Naive thymus-derived CD4-positive, alpha-beta T cell (primary cell): ENCODE data around the gene ACTR1B. TPM values are rescaled to one million over a fixed set of nuclear protein-coding genes. Genes with fewer than 3 reads are reported as not detected.
A peak's percentile ranks its signal among the peaks of the same experiment; 100 is the strongest.

Experiments used
- ATAC-seq: fragments of 150-1000 bp; cut with Tn5 transposase; 2 replicates; pipeline ENCODE4 v1.10.0; 2021; ENCODE audit warnings: mild to moderate bottlenecking, moderate library complexity
- CTCF ChIA-PET: fragments of 350-600 bp; sonication (Branson Sonifier 250); formaldehyde crosslinking; loops from one replicate; lab custom pipeline; 2021; ENCODE audit warnings: antibody characterized with exemption; lab: Charles Lee
- POLR2A ChIA-PET: fragments of 350-600 bp; sonication (Branson Sonifier 250); formaldehyde crosslinking; loops from one replicate; lab custom pipeline; 2021; ENCODE audit warnings: antibody characterized with exemption, inconsistent platforms; lab: Charles Lee
- DNase-seq, 9 donors: peaks; one replicate each; pipeline versions ENCODE4 v3.0.0 to v3.0.0-alpha.2; 2020 to 2022; ENCODE audit warnings: mixed read lengths in 1 of 9
- H3K27ac ChIP-seq: one replicate; pipeline ENCODE4 v1.7.0; 2013; ENCODE audit warnings: mild to moderate bottlenecking, low read depth, low read length, moderate library complexity
- H3K27me3 ChIP-seq, 2 donors: one replicate each; pipeline ENCODE4 v1.7.0; 2013; ENCODE audit warnings: low read length in 2 of 2, mild to moderate bottlenecking in 2 of 2, moderate library complexity in 2 of 2; ENCODE audit not compliant: control insufficient read depth in 2 of 2, insufficient read depth in 2 of 2
- H3K36me3 ChIP-seq, 3 experiments: 1 replicate in 2 of 3; 2 replicates in 1 of 3; pipeline ENCODE4 v1.7.0; 2013; ENCODE audit warnings: low read length in 3 of 3, mild to moderate bottlenecking in 3 of 3, moderate library complexity in 1 of 3; ENCODE audit not compliant: insufficient read depth in 3 of 3, control insufficient read depth in 2 of 3
- H3K4me1 ChIP-seq, 2 donors: one replicate each; pipeline ENCODE4 v1.7.0; 2013; ENCODE audit warnings: low read length in 2 of 2, mild to moderate bottlenecking in 2 of 2, moderate library complexity in 1 of 2; ENCODE audit not compliant: control insufficient read depth in 2 of 2, insufficient read depth in 2 of 2
- H3K4me3 ChIP-seq: 2 replicates; pipeline ENCODE4 v1.7.0; 2013; ENCODE audit warnings: mild to moderate bottlenecking, low read length
- H3K9me3 ChIP-seq, 3 experiments: 1 replicate in 2 of 3; 2 replicates in 1 of 3; pipeline ENCODE4 v1.7.0; 2013; ENCODE audit warnings: low read length in 3 of 3; ENCODE audit not compliant: control insufficient read depth in 2 of 3
- H3K27ac Mint-ChIP-seq, 9 donors: one replicate each; pipeline ENCODE4 v1.8.0; 2020 to 2022; ENCODE audit warnings: mixed read lengths in 9 of 9, mild to moderate bottlenecking in 8 of 9, moderate library complexity in 5 of 9, inconsistent platforms in 2 of 9
- H3K27me3 Mint-ChIP-seq, 5 donors: one replicate each; pipeline ENCODE4 v1.8.0; 2021 to 2022; ENCODE audit warnings: mixed read lengths in 5 of 5, mild to moderate bottlenecking in 1 of 5
- H3K36me3 Mint-ChIP-seq, 5 donors: one replicate each; pipeline ENCODE4 v1.8.0; 2020 to 2022; ENCODE audit warnings: mixed read lengths in 5 of 5, mild to moderate bottlenecking in 3 of 5, inconsistent platforms in 1 of 5
- H3K4me1 Mint-ChIP-seq, 7 donors: one replicate each; pipeline ENCODE4 v1.8.0; 2020 to 2022; ENCODE audit warnings: mixed read lengths in 7 of 7, mild to moderate bottlenecking in 3 of 7, inconsistent platforms in 1 of 7
- H3K4me3 Mint-ChIP-seq, 10 donors: one replicate each; pipeline ENCODE4 v1.8.0; 2020 to 2022; ENCODE audit warnings: mild to moderate bottlenecking in 10 of 10, mixed read lengths in 10 of 10, moderate library complexity in 6 of 10, inconsistent platforms in 2 of 10
- H3K9me3 Mint-ChIP-seq, 11 donors: one replicate each; pipeline ENCODE4 v1.8.0; 2020 to 2022; ENCODE audit warnings: mixed read lengths in 11 of 11, mild to moderate bottlenecking in 4 of 11, inconsistent platforms in 1 of 11, moderate library complexity in 1 of 11
- intact Hi-C, 2 donors: fragments of 100-400 bp; cut with micrococcal nuclease; formaldehyde crosslinking; loops; one replicate each; pipeline ENCODE4 v1.15.1; 2023
- polyA plus RNA-seq, 2 donors: library from polyadenylated mRNA; unstranded; fragments of 300-500 nt; fragmentation: Illumina TruSeq; gene quantifications; one replicate each; pipeline ENCODE4 v1.2.3, GENCODE V29; 2021
- total RNA-seq, 6 experiments: library from RNA in 5 of 6; stranded (reverse) in 5 of 6; gene quantifications; 1 replicate in 5 of 6; 2 replicates in 1 of 6; pipeline ENCODE4 v1.2.3 and lab custom pipeline; 2021 to 2026

ACTR1B gene
- total and polyA plus RNA-seq, 7 experiments from 2014 or later: 13.2 to 95.5 (median 89.1) TPM

GRCh38 chr2:97662895-97663625 is 784 bp downstream of the ACTR1B start:
- POLR2A ChIA-PET: interaction anchor here (0.6 to 8.2 kb wide), 5 partner anchors 12 to 923 kb away, joined by 3 to 162 read pairs (median 24); partner anchors contain the start of genes ANKRD36B, COX5B and ZAP70

GRCh38 chr2:97662386-97662894 is 1.4 kb downstream of the ACTR1B start:
- DNase-seq: no peak
- Histone ChIP-seq H3K4me1 (peaks cover 16 to 25% of the 10 kb centered on the region in 2 donors), H3K4me3 (peak overlapping the region; percentile 89), H3K27me3 (no peaks in the 10 kb centered on the region), H3K36me3 (peaks cover 0 to 34% (median 6%) of the 10 kb centered on the region in 3 experiments), H3K9me3 (no peaks in the 10 kb centered on the region), H3K27ac (peak overlapping the region; percentile 98)
- ChIA-PET POLR2A (interaction anchor here (0.7 to 8.2 kb wide), 5 partner anchors 12 to 1037 kb away, joined by 3 to 162 read pairs (median 24); partner anchors contain the start of genes ANKRD36B, COX5B and ZAP70), CTCF (interaction anchor here (0.6 to 1.6 kb wide), 6 partner anchors 9 to 72 kb away, joined by 3 to 10 read pairs (median 4); partner anchors contain the start of genes ANKRD36B and COX5B)
- H3K4me3 Mint-ChIP-seq: peak overlapping the region; percentile 92 to 99 (median 96)
- peaks cover 0 to 8% (median 4%) of the 10 kb centered on the region in 5 donors for H3K36me3 Mint-ChIP-seq
- H3K4me1 Mint-ChIP-seq: peaks cover 18 to 48% (median 36%) of the 10 kb centered on the region in 7 donors
- no peak for ATAC-seq
- H3K27me3 Mint-ChIP-seq: no peaks in the 10 kb centered on the region
- H3K27ac Mint-ChIP-seq: peak overlapping the region; percentile 84 to 98 (median 96)
- H3K9me3 Mint-ChIP-seq: no peaks in the 10 kb centered on the region
- intact Hi-C loops: loop anchor here (5.0 to 10.0 kb wide), 6 partner anchors 335 to 1675 kb away; partner anchors contain the start of genes COA5 (in 1 of the 2), EIF5B (in 1 of the 2), KANSL3 (in 1 of the 2) and LIPT1 (in 1 of the 2)

More at GRCh38 chr2:97662895-97663625, 784 bp downstream of the ACTR1B start:
- H3K27me3 Mint-ChIP-seq: no peaks in the 10 kb centered on the region
- intact Hi-C loops: loop anchor here (5.0 to 10.0 kb wide), 6 partner anchors 334 to 1674 kb away; partner anchors contain the start of genes COA5 (in 1 of the 2), EIF5B (in 1 of the 2), KANSL3 (in 1 of the 2) and LIPT1 (in 1 of the 2)
- peaks cover 0 to 28% (median 6%) of the 10 kb centered on the region in 3 experiments for H3K36me3 ChIP-seq
- DNase-seq (peak; percentile 6 to 81 (median 50)), ATAC-seq (peak; percentile 28)
- H3K27ac ChIP-seq: peak overlapping the region; percentile 98
- peaks cover 15 to 48% (median 36%) of the 10 kb centered on the region in 7 donors for H3K4me1 Mint-ChIP-seq
- H3K4me3 ChIP-seq: peak overlapping the region; percentile 89
- H3K27ac Mint-ChIP-seq: peak overlapping the region; percentile 84 to 98 (median 96)
- H3K9me3 ChIP-seq: no peaks in the 10 kb centered on the region
- H3K36me3 Mint-ChIP-seq: peaks cover 0 to 7% (median 4%) of the 10 kb centered on the region in 5 donors
- no peaks in the 10 kb centered on the region for H3K27me3 ChIP-seq
- CTCF ChIA-PET: interaction anchor here (0.5 to 2.6 kb wide), 8 partner anchors 9 to 1674 kb away, joined by 3 to 10 read pairs (median 5); partner anchors contain the start of genes ANKRD36B and COX5B
- no peaks in the 10 kb centered on the region for H3K9me3 Mint-ChIP-seq
- H3K4me1 ChIP-seq: peaks cover 16 to 25% of the 10 kb centered on the region in 2 donors
- peak overlapping the region; percentile 92 to 99 (median 96) for H3K4me3 Mint-ChIP-seq

- no peaks in the 10 kb centered on the region for H3K27me3 Mint-ChIP-seq
- no peak for DNase-seq
- Histone ChIP-seq H3K27me3 (no peaks in the 10 kb centered on the region), H3K27ac (peak overlapping the region; percentile 98), H3K36me3 (peaks cover 0 to 39% (median 11%) of the 10 kb centered on the region in 3 experiments), H3K4me3 (peak overlapping the region; percentile 89), H3K4me1 (peaks cover 16 to 25% of the 10 kb centered on the region in 2 donors), H3K9me3 (no peaks in the 10 kb centered on the region)
- peak overlapping the region; percentile 92 to 99 (median 96) for H3K4me3 Mint-ChIP-seq
- POLR2A ChIA-PET: interaction anchor here (0.7 to 8.2 kb wide), 5 partner anchors 11 to 1037 kb away, joined by 3 to 162 read pairs (median 24); partner anchors contain the start of genes ANKRD36B, COX5B and ZAP70
- CTCF ChIA-PET: interaction anchor here (0.9 to 1.6 kb wide), 4 partner anchors 8 to 72 kb away, joined by 3 to 10 read pairs (median 4); partner anchors contain the start of genes ANKRD36B and COX5B
- H3K4me1 Mint-ChIP-seq: peaks cover 20 to 47% (median 36%) of the 10 kb centered on the region in 7 donors
- intact Hi-C loops: loop anchor here (5.0 to 10.0 kb wide), 6 partner anchors 335 to 1675 kb away; partner anchors contain the start of genes COA5 (in 1 of the 2), EIF5B (in 1 of the 2), KANSL3 (in 1 of the 2) and LIPT1 (in 1 of the 2)
- no peaks in the 10 kb centered on the region for H3K9me3 Mint-ChIP-seq
- ATAC-seq: no peak
- H3K36me3 Mint-ChIP-seq: peaks cover 0 to 8% (median 4%) of the 10 kb centered on the region in 5 donors
- H3K27ac Mint-ChIP-seq: peak overlapping the region; percentile 21 to 98 (median 95)
Observed at GRCh38 chr2:97661927-97662326, 1.9 kb downstream of the ACTR1B start.

GRCh38 chr2:97660775-97661389 is 3.0 kb downstream of the ACTR1B start:
- POLR2A ChIA-PET: interaction anchor here (1.0 to 8.2 kb wide), 3 partner anchors 9 to 70 kb away, joined by 3 to 162 read pairs (median 3); partner anchors contain the start of gene COX5B
- intact Hi-C loops: loop anchor here (5.0 to 10.0 kb wide), 6 partner anchors 336 to 1676 kb away; partner anchors contain the start of genes COA5 (in 1 of the 2), EIF5B (in 1 of the 2), KANSL3 (in 1 of the 2) and LIPT1 (in 1 of the 2)

GRCh38 chr2:97660044-97660774 is 3.6 kb downstream of the ACTR1B start:
- DNase-seq (no peak), ATAC-seq (no peak)
- Histone ChIP-seq H3K4me3 (no peak overlapping the region), H3K4me1 (peaks cover 16 to 25% of the 10 kb centered on the region in 2 donors), H3K9me3 (no peaks in the 10 kb centered on the region), H3K27me3 (no peaks in the 10 kb centered on the region), H3K27ac (no peak overlapping the region), H3K36me3 (peaks cover 0 to 54% (median 11%) of the 10 kb centered on the region in 3 experiments)
- no peaks in the 10 kb centered on the region for H3K27me3 Mint-ChIP-seq
- peak overlapping the region in 6 of 9 donors; percentile 6 to 72 (median 37) for H3K27ac Mint-ChIP-seq
- CTCF ChIA-PET: no interaction called here
- peak overlapping the region in 2 of 10 donors; percentile 25 to 69 for H3K4me3 Mint-ChIP-seq
- intact Hi-C loops: loop anchor here (5.0 to 10.0 kb wide), 6 partner anchors 337 to 1677 kb away; partner anchors contain the start of genes COA5 (in 1 of the 2), EIF5B (in 1 of the 2), KANSL3 (in 1 of the 2) and LIPT1 (in 1 of the 2)
- peaks cover 19 to 40% (median 33%) of the 10 kb centered on the region in 7 donors for H3K4me1 Mint-ChIP-seq
- no peaks in the 10 kb centered on the region for H3K9me3 Mint-ChIP-seq
- peaks cover 0 to 14% (median 4%) of the 10 kb centered on the region in 5 donors for H3K36me3 Mint-ChIP-seq
- POLR2A ChIA-PET: interaction anchor here (1.0 to 8.2 kb wide), 3 partner anchors 9 to 69 kb away, joined by 3 to 162 read pairs (median 3); partner anchors contain the start of gene COX5B

More at GRCh38 chr2:97660775-97661389, 3.0 kb downstream of the ACTR1B start:
- CTCF ChIA-PET: interaction anchor here (0.8 kb wide), 1 partner anchor 36 kb away, joined by 3 read pairs; no protein-coding TSS in a partner anchor
- H3K4me3 Mint-ChIP-seq: peak overlapping the region in 5 of 10 donors; percentile 21 to 99 (median 97)
- H3K9me3 ChIP-seq: no peaks in the 10 kb centered on the region
- ATAC-seq (no peak), DNase-seq (no peak)
- H3K27me3 Mint-ChIP-seq: no peaks in the 10 kb centered on the region
- peak overlapping the region in 4 of 9 donors; percentile 21 to 95 (median 50) for H3K27ac Mint-ChIP-seq
- H3K27me3 ChIP-seq: no peaks in the 10 kb centered on the region
- no peaks in the 10 kb centered on the region for H3K9me3 Mint-ChIP-seq
- no peak overlapping the region for H3K27ac ChIP-seq
- peaks cover 16 to 25% of the 10 kb centered on the region in 2 donors for H3K4me1 ChIP-seq
- H3K4me3 ChIP-seq: no peak overlapping the region
- H3K4me1 Mint-ChIP-seq: peaks cover 20 to 44% (median 33%) of the 10 kb centered on the region in 7 donors
- peaks cover 0 to 50% (median 11%) of the 10 kb centered on the region in 3 experiments for H3K36me3 ChIP-seq
- peaks cover 0 to 12% (median 4%) of the 10 kb centered on the region in 5 donors for H3K36me3 Mint-ChIP-seq
